ENCODE measurements around the gene ZNF536.

- TF ChIP-seq CTCF (IDR thresholded peaks at IDR 0.05), result no peak
- no peak for TF ChIP-seq EZH2 (IDR thresholded peaks at IDR 0.05; ENCODE audit: borderline replicate concordance, insufficient read depth, low read depth, low read length, poor library complexity, severe bottlenecking)
Measured at GRCh38 chr19:30342901-30343300, 29.3 kb upstream of the ZNF536 start.

Data from B cell (primary cell).